GM12878 (cell line): ENCODE data around the gene CDKN1C. TPM values are rescaled to one million over a fixed set of nuclear protein-coding genes. Genes with fewer than 3 reads are reported as not detected.

Experiments
- ATAC-seq: fragments of 200-7000 bp; cut with Tn5 transposase; 3 replicates; pipeline ENCODE4 v1.9.1; 2020; ENCODE audit warnings: mild to moderate bottlenecking, moderate library complexity
- BruUV-seq: library from RNA; stranded (reverse); fragments of 400-500 nt; replicated peaks from 2 replicates; lab custom pipeline; 2021; lab: Mats Ljungman, UMichigan
- CTCF ChIA-PET: fragments of 300-600 bp; sonication (Branson Sonifier 250); formaldehyde crosslinking; extraction: SDS; loops from one replicate; lab custom pipeline; 2021; ENCODE audit warnings: inconsistent platforms; lab: Yijun Ruan, JAX
- POLR2A ChIA-PET: fragments of 350-600 bp; formaldehyde crosslinking; extraction: SDS; loops from one replicate; lab custom pipeline; 2021; ENCODE audit warnings: inconsistent platforms; lab: Charles Lee
- RAD21 ChIA-PET: fragments of 300-600 bp; sonication (Branson Sonifier 250); formaldehyde crosslinking; loops from one replicate; lab custom pipeline; 2023; ENCODE audit warnings: antibody characterized with exemption; ENCODE audit not compliant: unreplicated experiment; lab: Charles Lee
- SMC1A ChIA-PET: fragments of 300-600 bp; sonication (Branson Sonifier 250); formaldehyde crosslinking; loops from one replicate; lab custom pipeline; 2023; ENCODE audit not compliant: unreplicated experiment, uncharacterized antibody; lab: Charles Lee
- DNase-seq: peaks from one replicate; pipeline ENCODE4 v3.0.0-alpha.2; 2011; ENCODE audit warnings: low read depth, low spot score
- FAIRE-seq: peaks from 3 replicates; lab custom pipeline; 2011; peaks lifted over from hg19 to GRCh38; lab: Jason Lieb, UNC
- H2AFZ ChIP-seq: 2 replicates; pipeline ENCODE4 v1.6.0; 2011; ENCODE audit warnings: low read depth, low read length, control low read depth; ENCODE audit not compliant: control insufficient read depth
- H3K27ac ChIP-seq: 2 replicates; pipeline ENCODE4 v1.5.1; 2011; ENCODE audit warnings: control low read depth; ENCODE audit not compliant: control insufficient read depth, insufficient read depth
- H3K27me3 ChIP-seq, 2 experiments: replicated peaks in 1 of 2; 2 replicates each; pipeline versions ENCODE4 v1.6.0 to v1.6.1; 2011; ENCODE audit warnings: low read length in 1 of 2; ENCODE audit not compliant: control insufficient read depth in 2 of 2, insufficient read depth in 2 of 2
- H3K36me3 ChIP-seq, 2 experiments: 2 replicates each; pipeline ENCODE4 v1.5.1; 2011; ENCODE audit warnings: low read length in 1 of 2; ENCODE audit not compliant: control insufficient read depth in 2 of 2, insufficient read depth in 2 of 2
- H3K4me1 ChIP-seq: 2 replicates; pipeline ENCODE4 v1.6.1; 2011; ENCODE audit warnings: mild to moderate bottlenecking, low read length, moderate library complexity, mixed read lengths; ENCODE audit not compliant: control insufficient read depth, insufficient read depth
- H3K4me2 ChIP-seq: 2 replicates; pipeline ENCODE4 v1.6.0; 2011; ENCODE audit warnings: control low read depth; ENCODE audit not compliant: control insufficient read depth, insufficient read depth
- H3K4me3 ChIP-seq: fragments of 200-600 bp; sonication (generic); 2 replicates; pipeline ENCODE4 v1.5.1; 2016
- H3K79me2 ChIP-seq: 2 replicates; pipeline ENCODE4 v1.6.0; 2011; ENCODE audit warnings: low read length; ENCODE audit not compliant: control insufficient read depth, insufficient read depth
- H3K9ac ChIP-seq: 2 replicates; pipeline ENCODE4 v1.8.0; 2011; ENCODE audit warnings: low read length, control low read depth, mixed read lengths; ENCODE audit not compliant: control insufficient read depth, insufficient read depth
- H3K9me3 ChIP-seq: replicated peaks from 3 replicates; pipeline ENCODE4 v1.5.1; 2011; ENCODE audit warnings: mild to moderate bottlenecking, low read length; ENCODE audit not compliant: control insufficient read depth, insufficient read depth
- H4K20me1 ChIP-seq: 2 replicates; pipeline ENCODE4 v1.6.0; 2011; ENCODE audit not compliant: control insufficient read depth, insufficient read depth
- CREB1 ChIP-seq: IDR thresholded peaks from 2 replicates; pipeline ENCODE4 v1.6.1; 2012; ENCODE audit warnings: low read depth, mild to moderate bottlenecking, inconsistent platforms
- FOS ChIP-seq: IDR thresholded peaks from 3 replicates; pipeline ENCODE4 v1.6.1; 2011; ENCODE audit warnings: borderline replicate concordance; ENCODE audit not compliant: insufficient read length; ENCODE audit errors: extremely low read depth
- ZBTB40 ChIP-seq: fragments of 450-650 bp; IDR thresholded peaks from 2 replicates; pipeline ENCODE4 v1.6.1; 2016; ENCODE audit warnings: mild to moderate bottlenecking, moderate library complexity, borderline replicate concordance
- WGBS: methylation state at CpG from one replicate; pipeline ENCODE4 v1.1.6; 2016; ENCODE audit warnings: low lambda C conversion rate; ENCODE audit not compliant: insufficient replicate concordance, insufficient coverage; ENCODE audit errors: missing lambda C conversion rate; 5-methylcytosine and 5-hydroxymethylcytosine counted together
- in situ Hi-C: fragments of 300-500 bp; cut with MboI; formaldehyde crosslinking; loops from 9 replicates; pipeline ENCODE4 v1.14.3; 2018; ENCODE audit warnings: mixed read lengths
- intact Hi-C: fragments of 100-400 bp; cut with micrococcal nuclease; formaldehyde crosslinking; loops from one replicate; pipeline ENCODE4 v1.14.2; 2022; ENCODE audit not compliant: unreplicated experiment
- polyA plus RNA-seq, 11 experiments: library from polyadenylated mRNA; depleted of rRNA in 4 of 11; unstranded in 6 of 11; stranded (reverse) in 5 of 11; fragments of >200 nt; fragmentation: Nextera tagmentation in 4 of 11; fragmentation: Illumina TruSeq in 1 of 11; extraction: Ambion mirVana in 4 of 11; extraction: Trizol in 1 of 11; gene quantifications; 1 replicate in 1 of 11; 2 replicates in 10 of 11; pipeline versions ENCODE4 v1.2.1 to v1.2.3, GENCODE V29; 2011 to 2016; ENCODE audit warnings: inconsistent platforms in 2 of 11, missing spikeins in 2 of 11, low read depth in 1 of 11
- total RNA-seq, 4 experiments: library from RNA; depleted of rRNA in 3 of 4; stranded (reverse); fragments of >200 nt in 3 of 4; fragmentation: Illumina TruSeq in 1 of 4; extraction: Trizol in 1 of 4; gene quantifications; 2 replicates each; pipeline versions ENCODE4 v1.2.1 to v1.2.3, GENCODE V29; 2013 to 2021
- TF ChIP-seq, protein P1 (sequence below): IDR thresholded peaks from 2 replicates; pipeline ENCODE4 v1.6.1; 2011; ENCODE audit warnings: low read depth, mild to moderate bottlenecking, low read length, moderate library complexity, borderline replicate concordance; ENCODE audit errors: extremely low read depth

Gene CDKN1C
- total and polyA plus RNA-seq, 10 of the 15 experiments (the other 5 are each of a cell fraction or from before 2014, with no cell fraction given): 0.05 to 0.21 (median 0.14) TPM; not detected in 7

GRCh38 chr11:2844116-2844842 is 41.3 kb downstream of the CDKN1C start:
- Histone ChIP-seq H3K9me3 (no peaks in the 10 kb centered on the region), H3K27ac (no peak overlapping the region), H4K20me1 (no peaks in the 10 kb centered on the region), H3K36me3 (no peaks in the 10 kb centered on the region), H3K4me3 (no peak overlapping the region), H3K27me3 (no peaks in the 10 kb centered on the region), H2AFZ (no peak overlapping the region), H3K79me2 (no peaks in the 10 kb centered on the region), H3K4me2 (no peak overlapping the region), H3K9ac (no peak overlapping the region), H3K4me1 (no peaks in the 10 kb centered on the region)
- ChIA-PET CTCF (no interaction called here), RAD21 (no interaction called here), SMC1A (no interaction called here), POLR2A (no interaction called here)
- BruUV-seq: no TSS peak
- DNase-seq: no peak
- 40% methylated on average over 17 of the region's 19 CpGs for WGBS
- FAIRE-seq: no peak
- TF ChIP-seq CREB1 (no peak), ZBTB40 (no peak), FOS (no peak)
- TF ChIP-seq, protein P1, sequence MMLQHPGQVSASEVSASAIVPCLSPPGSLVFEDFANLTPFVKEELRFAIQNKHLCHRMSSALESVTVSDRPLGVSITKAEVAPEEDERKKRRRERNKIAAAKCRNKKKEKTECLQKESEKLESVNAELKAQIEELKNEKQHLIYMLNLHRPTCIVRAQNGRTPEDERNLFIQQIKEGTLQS: no peak
- ATAC-seq: no peak
- in situ Hi-C loops: no loop called here
- intact Hi-C loops: no loop called here
